ENCODE measurements around the gene OR1D5. TPM values are rescaled to one million over a fixed set of nuclear protein-coding genes. Genes with fewer than 3 reads are reported as not detected.
A peak's percentile ranks its signal among the peaks of the same experiment; 100 is the strongest.
"Not testable (repeated sequence)": the region's sequence is repeated elsewhere in the genome, so short reads cannot be mapped to it uniquely, and the experiment has no call there.

Gene OR1D5
- not detected in 2 replicates for total RNA-seq

- DNase-seq (ENCODE audit: low read depth): not testable (repeated sequence)
Observed at GRCh38 chr17:3063507-3063906, at the start of gene OR1D5. TSS of gene OR1D5 (minus strand) at chr17:3063607. CDS start at chr17:3063607, 0 bp downstream.

DNA sequence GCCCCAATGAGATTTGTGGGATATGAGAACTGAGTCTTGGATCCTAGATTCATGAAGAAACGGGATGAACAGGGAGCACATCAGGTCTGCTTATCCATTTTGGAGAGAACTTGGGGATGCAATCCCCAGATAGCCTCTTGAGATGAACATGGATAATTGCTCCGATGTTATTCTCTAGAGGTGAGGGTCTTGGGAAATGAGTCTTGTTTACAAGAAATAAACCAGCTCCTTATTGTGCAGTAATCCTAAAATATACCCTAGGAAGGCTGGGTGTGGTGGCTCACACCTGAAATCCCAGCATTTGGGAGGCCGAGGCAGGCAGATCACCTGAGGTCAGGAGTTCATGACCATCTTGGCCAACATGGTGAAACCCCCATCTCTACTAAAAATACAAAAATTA is 40.9 kb upstream of the OR1D5 start, which contains the start of gene OR1D2:
OR1D2 (minus strand) TSS at position 101 of the 400 bp plus-strand sequence. CDS start 11,426 bp downstream, outside the sequence.
- no peak for DNase-seq (ENCODE audit: low read depth)

DNA sequence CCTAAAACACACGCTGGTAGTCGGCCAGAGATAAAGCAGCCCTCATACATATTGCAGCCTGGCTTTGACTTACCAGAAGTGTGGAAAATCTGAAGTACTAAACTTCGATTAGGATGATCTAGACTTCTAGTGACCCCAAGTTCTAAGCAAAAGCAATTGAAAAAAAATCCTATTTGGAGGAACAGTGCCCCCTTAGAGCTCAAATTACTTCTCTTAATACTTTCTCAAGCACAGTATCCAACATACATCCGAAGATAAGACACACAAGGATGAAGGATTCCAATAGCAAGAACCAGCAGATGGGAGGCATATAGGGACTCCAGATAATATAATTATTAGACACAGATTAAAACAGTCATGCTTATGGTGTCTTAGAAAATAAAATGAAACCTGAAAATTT is 10.4 kb upstream of the OR1D5 start:
- DNase-seq (ENCODE audit: low read depth): not testable (repeated sequence)

DNA sequence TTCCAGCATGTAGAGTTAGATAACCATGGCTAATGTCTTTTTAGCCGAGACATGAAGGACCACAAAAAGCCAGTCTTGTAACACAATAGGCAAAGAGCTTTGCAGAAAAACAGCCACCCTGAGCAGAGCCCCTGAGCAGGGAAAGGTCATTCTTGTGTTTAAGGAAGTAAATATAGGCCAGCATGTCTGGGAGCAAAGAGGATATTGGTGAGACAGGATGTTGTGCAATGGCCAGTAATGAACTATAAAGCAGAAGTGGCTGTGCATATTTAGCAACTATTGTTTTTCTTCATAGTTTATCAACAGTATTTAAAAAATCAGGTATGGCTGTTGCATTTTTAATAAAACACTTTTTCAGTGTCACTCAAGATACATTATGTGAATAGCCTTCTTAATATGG is 1.8 kb upstream of the OR1D5 start:
- DNase-seq (ENCODE audit: low read depth): peak; percentile 39

DNA sequence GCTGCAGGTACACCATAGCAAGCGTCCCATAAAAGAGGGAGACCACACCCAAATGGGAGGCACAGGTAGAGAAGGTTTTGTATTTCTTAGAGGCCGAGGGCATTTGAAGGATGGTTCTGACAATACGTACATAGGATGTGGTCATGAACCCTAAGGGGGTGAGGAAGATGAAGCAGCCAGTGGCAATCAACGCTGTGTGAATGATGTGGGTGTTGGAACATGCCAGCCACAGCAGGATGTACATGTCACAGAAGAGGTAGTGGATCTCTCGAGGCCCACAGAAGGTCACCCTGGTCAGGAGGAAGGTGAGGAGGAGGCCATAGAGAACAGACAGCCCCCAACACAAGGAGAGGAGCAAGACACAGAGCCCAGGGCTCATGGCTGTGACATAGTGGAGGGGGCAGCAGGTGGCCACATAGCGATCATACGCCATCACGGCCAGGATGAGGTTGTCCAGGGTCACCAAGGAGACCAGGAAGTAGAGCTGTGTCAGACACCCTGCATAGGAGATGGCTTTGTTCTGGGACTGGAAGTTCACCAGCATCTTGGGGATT is 506 bp downstream of the OR1D5 start:
- DNase-seq (ENCODE audit: low read depth): not testable (repeated sequence)

DNA sequence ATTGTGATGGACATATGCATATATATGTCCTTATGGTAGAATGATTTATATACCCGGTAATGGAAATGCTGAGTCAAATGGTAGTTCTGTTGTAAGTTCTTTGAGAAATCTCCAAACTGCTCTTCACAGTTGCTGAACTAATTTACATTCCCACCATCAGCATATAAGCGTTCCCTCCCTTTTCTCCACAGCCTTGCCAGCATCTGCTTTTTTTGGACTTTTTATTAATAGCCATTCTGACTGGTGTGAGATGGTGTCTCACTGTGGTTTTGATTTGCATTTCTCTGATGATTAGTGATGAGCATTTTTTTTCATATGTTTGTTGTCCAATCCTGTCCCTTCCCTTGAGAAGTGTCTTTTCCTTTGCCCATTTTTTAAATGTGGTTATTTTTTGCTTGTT is 8.5 kb downstream of the OR1D5 start:
- not testable (repeated sequence) for DNase-seq (ENCODE audit: low read depth)

DNA sequence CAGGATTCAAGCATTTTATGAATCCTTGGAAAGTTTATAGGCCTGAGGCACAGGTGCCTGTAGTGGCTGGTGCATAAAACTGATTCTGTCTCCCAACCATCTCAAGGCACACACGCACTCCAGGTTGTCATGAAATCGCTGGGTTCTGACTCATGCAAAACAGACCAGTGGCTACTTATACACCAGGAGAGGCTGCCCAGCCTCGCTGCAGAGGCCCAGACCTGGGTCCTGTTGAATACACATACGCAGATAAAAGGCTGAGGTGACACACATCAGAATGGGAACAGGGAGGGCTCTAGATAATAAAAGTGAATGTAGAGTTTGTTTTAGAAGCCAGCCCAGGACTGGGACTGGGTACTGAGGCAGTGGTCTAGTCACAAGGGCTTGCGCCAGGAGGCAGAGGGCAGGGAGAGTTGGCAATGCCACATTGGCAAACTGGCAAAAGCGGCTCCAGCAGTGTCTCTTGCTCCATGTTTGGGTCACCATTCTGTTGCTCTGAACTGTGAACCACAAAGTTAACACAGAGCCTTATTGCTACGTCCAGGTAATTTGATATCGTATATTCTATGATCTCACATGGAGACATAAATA is 13.6 kb downstream of the OR1D5 start:
- DNase-seq (ENCODE audit: low read depth): peak; percentile 28

DNA sequence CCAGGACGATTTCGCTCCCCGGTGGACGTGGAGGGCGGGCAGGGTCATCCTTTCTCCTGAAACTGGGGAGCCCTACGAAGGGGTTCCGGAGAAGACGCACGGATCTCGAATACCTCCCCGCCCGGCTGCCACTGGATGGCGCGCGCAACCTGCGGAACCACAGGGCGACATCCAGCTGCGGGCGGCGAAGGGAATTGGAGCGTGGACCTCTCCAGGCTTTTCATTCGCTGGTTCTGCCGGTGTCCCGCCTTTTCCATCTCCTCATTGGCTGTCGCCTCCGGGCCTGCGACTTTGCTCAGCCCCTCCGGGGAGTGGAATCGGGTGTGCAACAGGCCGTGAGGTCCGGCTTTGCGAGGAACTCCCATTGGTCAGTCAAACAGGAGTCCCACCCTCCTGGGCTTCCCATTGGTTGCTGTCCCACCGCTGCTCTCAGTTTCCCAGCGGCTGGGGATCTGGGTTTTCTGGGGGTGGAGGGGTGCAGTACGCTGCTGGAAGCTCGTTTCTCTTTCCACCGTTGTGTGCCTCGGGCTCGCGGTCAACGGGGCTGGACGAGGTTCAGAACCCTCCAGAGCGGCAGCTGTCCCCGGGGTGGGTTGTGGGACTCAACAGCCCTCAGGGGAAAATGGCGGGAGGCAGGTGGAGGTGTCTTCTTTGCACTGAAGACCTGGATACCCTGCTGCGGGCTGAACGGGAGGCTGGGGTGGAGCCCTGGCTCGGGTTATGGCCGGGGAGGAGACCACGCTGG is 14.5 kb downstream of the OR1D5 start:
- peak; percentile 94 for DNase-seq (ENCODE audit: low read depth)

DNA sequence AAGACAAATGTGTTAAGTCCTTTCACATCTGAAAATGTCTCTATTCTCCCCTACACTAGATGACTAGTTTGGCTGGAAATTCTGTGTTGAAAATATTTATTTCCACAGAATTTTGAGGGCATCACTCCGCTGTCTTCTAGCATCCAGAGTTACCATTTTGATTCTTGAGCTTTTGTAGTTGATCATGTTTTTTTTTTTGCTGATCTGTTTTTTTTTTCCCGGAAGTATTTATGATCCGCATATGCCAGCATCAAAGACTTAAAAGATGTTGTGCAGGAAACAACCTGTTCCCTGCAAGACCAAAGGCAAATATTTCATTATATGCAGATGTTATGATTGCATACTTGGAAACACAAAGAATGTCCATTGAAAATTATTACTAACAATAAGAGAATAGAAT is 16.7 kb downstream of the OR1D5 start:
- no peak for DNase-seq (ENCODE audit: low read depth)

DNA sequence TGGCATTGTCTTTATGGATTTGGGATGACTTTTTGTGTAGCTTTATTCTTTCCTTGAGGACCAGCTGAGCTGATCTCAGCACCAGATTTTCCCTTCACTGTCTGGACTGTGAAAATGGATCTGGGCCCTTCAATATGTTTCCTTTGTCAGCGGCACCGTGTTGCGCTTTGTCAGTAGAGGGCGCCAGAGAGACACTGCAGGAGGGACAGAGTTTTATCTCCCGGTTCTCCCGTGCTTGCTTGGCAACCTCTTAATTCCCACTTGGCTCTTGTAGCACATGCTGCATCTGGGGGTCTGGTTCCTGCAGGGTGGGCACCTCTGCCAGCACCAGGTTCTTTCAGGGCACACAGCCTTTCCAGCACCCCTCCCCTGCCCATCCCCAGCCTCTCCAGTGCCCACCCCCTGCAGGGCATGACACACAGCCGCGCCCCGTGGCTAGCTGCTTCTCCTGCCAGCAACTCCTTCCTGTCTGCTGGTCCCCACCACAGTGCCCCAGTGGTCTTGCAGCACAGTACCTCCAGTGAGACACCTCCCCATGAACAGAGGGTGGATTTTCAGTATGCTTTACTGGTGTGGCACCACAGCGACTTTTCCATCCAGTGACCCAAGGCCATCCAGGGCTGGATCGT is 19.6 kb downstream of the OR1D5 start:
- DNase-seq (ENCODE audit: low read depth): no peak

- no peak for DNase-seq (ENCODE audit: low read depth)
Observed at GRCh38 chr17:3040882-3041281, 22.5 kb downstream of the OR1D5 start.

DNA sequence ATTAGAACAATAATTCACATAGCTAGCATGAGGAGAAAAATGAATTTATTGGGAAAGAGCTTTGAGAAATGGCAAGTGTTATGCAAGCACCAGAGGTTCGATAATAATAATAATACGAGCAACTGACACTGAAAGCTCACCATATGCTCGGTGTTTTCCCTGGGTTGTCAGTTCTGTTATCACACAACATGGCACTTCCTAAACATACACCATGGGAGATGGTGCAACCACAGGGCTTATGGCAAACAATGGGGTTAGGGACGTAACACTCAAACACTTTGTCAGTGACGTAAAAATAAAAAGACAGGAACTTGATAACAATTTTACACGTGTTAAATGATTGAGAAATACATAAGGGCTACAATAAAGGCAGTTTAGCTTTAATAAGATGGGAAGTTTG is 23.7 kb downstream of the OR1D5 start:
- DNase-seq (ENCODE audit: low read depth): no peak

GRCh38 chr17:3038941-3039340 is 24.5 kb downstream of the OR1D5 start:
- DNase-seq (ENCODE audit: low read depth): peak; percentile 64

DNA sequence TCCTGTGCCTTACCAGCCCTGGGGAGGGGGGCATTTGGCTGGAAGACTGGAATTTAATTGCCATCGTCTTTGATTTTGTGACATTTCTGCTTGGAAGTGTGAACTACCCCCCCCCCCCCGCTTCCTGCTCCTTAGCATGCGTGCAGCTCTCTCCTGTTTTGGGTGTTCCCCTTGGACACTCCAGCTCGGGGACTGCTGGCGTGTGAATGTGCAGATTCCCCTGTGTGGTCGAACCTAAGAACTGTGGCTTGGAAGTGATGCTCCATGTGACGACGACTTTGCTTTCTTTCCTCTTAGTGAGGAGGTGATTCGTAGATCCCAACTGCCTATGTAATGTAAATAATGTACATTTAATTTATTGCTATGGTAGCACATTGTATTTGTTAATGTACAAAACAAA is 26.1 kb downstream of the OR1D5 start:
- DNase-seq (ENCODE audit: low read depth): no peak

DNA sequence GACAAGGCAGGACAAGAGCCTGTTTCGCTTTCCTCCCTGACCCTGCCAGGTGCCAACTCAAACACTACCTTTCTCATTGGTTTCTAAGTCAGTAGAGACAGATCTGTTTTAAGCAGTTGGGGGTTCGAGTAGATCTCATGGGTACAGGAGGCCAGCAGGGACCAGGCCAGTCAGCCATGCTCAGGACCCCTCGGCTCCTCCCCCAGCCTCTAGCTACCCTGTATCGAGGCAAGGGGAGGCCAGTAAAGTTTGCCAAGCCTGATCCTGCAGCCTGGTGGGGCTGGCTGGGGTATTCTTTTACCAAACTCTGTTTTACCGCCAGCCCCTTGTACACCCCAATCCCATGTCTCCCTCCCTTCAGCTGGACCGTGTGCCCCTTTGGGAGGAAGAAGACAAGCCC is 26.6 kb downstream of the OR1D5 start:
- no peak for DNase-seq (ENCODE audit: low read depth)

- DNase-seq (ENCODE audit: low read depth): no peak
Observed at GRCh38 chr17:3035968-3036280, 27.5 kb downstream of the OR1D5 start.

- no peak for DNase-seq (ENCODE audit: low read depth)
Observed at GRCh38 chr17:3035256-3035967, 28.0 kb downstream of the OR1D5 start.

DNA sequence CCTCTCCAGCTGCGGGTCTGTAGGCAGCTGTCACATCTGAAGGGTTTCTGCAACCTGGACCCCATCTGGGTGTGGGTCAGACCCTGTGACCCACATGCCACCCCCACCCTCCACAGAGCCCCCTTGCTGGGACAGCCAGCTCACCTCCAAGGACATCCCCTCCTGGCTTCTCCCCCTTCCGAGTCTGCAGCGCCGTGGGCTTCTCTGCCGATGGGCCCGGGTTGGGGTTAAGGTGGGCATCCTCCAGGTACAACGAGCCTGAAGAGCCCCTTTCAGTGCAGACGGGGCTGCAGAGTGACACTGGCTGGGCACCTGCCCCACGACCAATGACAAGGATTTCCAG is 28.9 kb downstream of the OR1D5 start:
- DNase-seq (ENCODE audit: low read depth): no peak

DNA sequence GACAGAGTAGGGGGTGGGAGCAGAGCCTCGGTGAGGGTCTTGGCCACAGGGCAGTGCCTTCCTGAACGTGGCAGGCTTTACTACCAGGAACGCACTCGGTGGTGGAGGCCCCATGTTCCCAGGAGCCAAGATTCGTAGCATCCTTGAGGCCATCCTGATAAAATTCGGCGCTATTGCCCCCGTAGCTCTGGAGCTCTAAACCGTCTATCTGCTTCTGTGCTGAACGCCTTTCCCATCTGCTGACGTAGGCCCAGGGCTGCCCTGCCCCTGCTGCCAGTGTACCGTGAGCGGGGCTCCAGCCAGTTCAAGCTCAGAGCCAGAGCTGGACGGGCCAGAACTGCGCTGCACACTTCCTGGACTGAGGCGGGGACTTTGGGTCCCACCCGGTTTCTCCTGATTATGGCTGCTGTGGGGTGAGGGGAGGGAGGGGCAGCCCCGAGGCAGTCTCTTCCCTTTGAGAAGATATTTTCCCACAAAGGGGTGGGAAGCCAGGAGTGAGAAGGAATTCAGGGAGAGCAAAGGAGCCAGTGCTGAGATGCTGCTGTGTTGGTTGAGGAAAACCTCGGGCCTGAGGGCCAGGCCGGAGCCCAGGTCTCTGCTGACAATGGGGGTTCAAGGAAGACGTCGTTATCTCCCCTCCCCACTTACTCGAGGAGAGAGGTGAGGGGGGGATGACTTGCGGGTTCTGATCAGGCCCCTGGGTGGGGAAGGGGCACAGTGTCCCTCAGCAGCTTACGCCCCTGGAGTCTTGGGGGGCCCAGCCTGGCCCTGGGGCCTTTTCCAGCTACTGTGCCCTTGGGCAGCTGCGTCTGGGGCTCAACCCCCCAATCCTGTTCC is 29.4 kb downstream of the OR1D5 start:
- no peak for DNase-seq (ENCODE audit: low read depth)

GRCh38 chr17:3033248-3033640 is 30.2 kb downstream of the OR1D5 start:
- no peak for DNase-seq (ENCODE audit: low read depth)

Data from renal cortical epithelial cell (primary cell).